Activated naive CD4-positive, alpha-beta T cell treated with anti-CD3 and anti-CD28 coated beads, Interleukin-2, amount 10 ng/mL, durations not matched to agents 7 days and 5 days (primary cell): ENCODE measurements around the gene GMIP.
A peak's percentile ranks its signal among the peaks of the same experiment; 100 is the strongest.
"Not testable (repeated sequence)": the region's sequence is repeated elsewhere in the genome, so short reads cannot be mapped to it uniquely, and the experiment has no call there.

Experiments
- CTCF ChIA-PET: fragments of 350-600 bp; sonication (Branson Sonifier 250); formaldehyde crosslinking; loops from one replicate; lab custom pipeline; 2021; ENCODE audit warnings: antibody characterized with exemption; lab: Charles Lee
- DNase-seq: peaks from one replicate; pipeline ENCODE4 v3.0.0-alpha.2; 2020
- H3K27ac Mint-ChIP-seq: one replicate; pipeline ENCODE4 v1.8.0; 2021; ENCODE audit warnings: mild to moderate bottlenecking, moderate library complexity, mixed read lengths
- H3K27me3 Mint-ChIP-seq: one replicate; pipeline ENCODE4 v1.8.0; 2021; ENCODE audit warnings: mild to moderate bottlenecking, mixed read lengths
- H3K36me3 Mint-ChIP-seq: one replicate; pipeline ENCODE4 v1.8.0; 2021; ENCODE audit warnings: mixed read lengths
- H3K4me1 Mint-ChIP-seq: one replicate; pipeline ENCODE4 v1.8.0; 2021; ENCODE audit warnings: mixed read lengths
- H3K4me3 Mint-ChIP-seq: one replicate; pipeline ENCODE4 v1.8.0; 2021; ENCODE audit warnings: mild to moderate bottlenecking, moderate library complexity, mixed read lengths
- H3K9me3 Mint-ChIP-seq: one replicate; pipeline ENCODE4 v1.8.0; 2021; ENCODE audit warnings: mixed read lengths

Gene GMIP

GRCh38 chr19:19598728-19599451, 44.6 kb downstream of the GMIP start:
- Mint-ChIP-seq H3K4me1 (peaks cover 87% of the 10 kb centered on the region), H3K27ac (peak overlapping the region; percentile 96), H3K36me3 (peaks cover 44% of the 10 kb centered on the region), H3K4me3 (peak overlapping the region; percentile 33)
- CTCF ChIA-PET = interaction anchor here (0.6 kb wide), 1 partner anchor 36 kb away, joined by 3 read pairs; no protein-coding TSS in a partner anchor
- not testable (repeated sequence) for H3K9me3 Mint-ChIP-seq, H3K27me3 Mint-ChIP-seq
- DNase-seq = peak; percentile 77

- DNase-seq = peak; percentile 66
- H3K4me1 Mint-ChIP-seq = peaks cover 85% of the 10 kb centered on the region
- peaks cover 45% of the 10 kb centered on the region for H3K36me3 Mint-ChIP-seq
- H3K9me3 Mint-ChIP-seq = peaks cover 4% of the 10 kb centered on the region
- CTCF ChIA-PET = no interaction called here
- H3K27ac Mint-ChIP-seq = peak overlapping the region; percentile 96
- peak overlapping the region; percentile 33 for H3K4me3 Mint-ChIP-seq
- H3K27me3 Mint-ChIP-seq = no peaks in the 10 kb centered on the region
These were observed 45.6 kb downstream of the GMIP start for GRCh38 chr19:19597809-19598306.

GRCh38 chr19:19595171-19595701, 48.2 kb downstream of the GMIP start:
- CTCF ChIA-PET = no interaction called here
- DNase-seq = no peak
- peaks cover 49% of the 10 kb centered on the region for H3K36me3 Mint-ChIP-seq
- no peaks in the 10 kb centered on the region for H3K27me3 Mint-ChIP-seq
- H3K27ac Mint-ChIP-seq = peak overlapping the region; percentile 60
- H3K4me1 Mint-ChIP-seq = peaks cover 83% of the 10 kb centered on the region
- no peaks in the 10 kb centered on the region for H3K9me3 Mint-ChIP-seq
- no peak overlapping the region for H3K4me3 Mint-ChIP-seq

GRCh38 chr19:19594381-19594780, 49.1 kb downstream of the GMIP start:
- DNase-seq = no peak
- Mint-ChIP-seq H3K27me3 (no peaks in the 10 kb centered on the region), H3K36me3 (peaks cover 50% of the 10 kb centered on the region), H3K4me3 (no peak overlapping the region), H3K4me1 (peaks cover 84% of the 10 kb centered on the region), H3K9me3 (no peaks in the 10 kb centered on the region), H3K27ac (no peak overlapping the region)
- CTCF ChIA-PET = no interaction called here

GRCh38 chr19:19592690-19593089, 50.8 kb downstream of the GMIP start:
- H3K36me3 Mint-ChIP-seq = peaks cover 56% of the 10 kb centered on the region
- H3K27ac Mint-ChIP-seq = peak overlapping the region; percentile 74
- CTCF ChIA-PET = no interaction called here
- no peak for DNase-seq
- no peak overlapping the region for H3K4me3 Mint-ChIP-seq
- no peaks in the 10 kb centered on the region for H3K27me3 Mint-ChIP-seq
- no peaks in the 10 kb centered on the region for H3K9me3 Mint-ChIP-seq
- peaks cover 84% of the 10 kb centered on the region for H3K4me1 Mint-ChIP-seq

- DNase-seq = peak; percentile 68
- Mint-ChIP-seq H3K9me3 (no peaks in the 10 kb centered on the region), H3K27me3 (no peaks in the 10 kb centered on the region), H3K36me3 (peaks cover 49% of the 10 kb centered on the region), H3K27ac (peak overlapping the region; percentile 93), H3K4me3 (no peak overlapping the region), H3K4me1 (peaks cover 77% of the 10 kb centered on the region)
- CTCF ChIA-PET = interaction anchor here (0.6 to 2.5 kb wide), 4 partner anchors 37 to 109 kb away, joined by 3 to 13 read pairs (median 4); no protein-coding TSS in a partner anchor
These were observed 52.2 kb downstream of the GMIP start for GRCh38 chr19:19591133-19591825.

- Mint-ChIP-seq H3K36me3 (peaks cover 45% of the 10 kb centered on the region), H3K4me1 (peaks cover 68% of the 10 kb centered on the region), H3K27ac (peak overlapping the region; percentile 93)
These were observed 54.9 kb downstream of the GMIP start for GRCh38 chr19:19588546-19588945.

GRCh38 chr19:19587771-19588170, 55.7 kb downstream of the GMIP start:
- H3K4me3 Mint-ChIP-seq = no peak overlapping the region
- no peaks in the 10 kb centered on the region for H3K9me3 Mint-ChIP-seq
- no peaks in the 10 kb centered on the region for H3K27me3 Mint-ChIP-seq
- CTCF ChIA-PET = interaction anchor here (1.2 kb wide), 1 partner anchor 34 kb away, joined by 3 read pairs; no protein-coding TSS in a partner anchor
- peaks cover 39% of the 10 kb centered on the region for H3K36me3 Mint-ChIP-seq
- no peak for DNase-seq
- H3K27ac Mint-ChIP-seq = no peak overlapping the region
- peaks cover 66% of the 10 kb centered on the region for H3K4me1 Mint-ChIP-seq

More at GRCh38 chr19:19588546-19588945, 54.9 kb downstream of the GMIP start:
- no peak for DNase-seq
- Mint-ChIP-seq H3K27me3 (no peaks in the 10 kb centered on the region), H3K9me3 (no peaks in the 10 kb centered on the region), H3K4me3 (peak overlapping the region; percentile 24)
- CTCF ChIA-PET = interaction anchor here (1.0 kb wide), 1 partner anchor 14 kb away, joined by 7 read pairs; no protein-coding TSS in a partner anchor

- Mint-ChIP-seq H3K4me3 (no peak overlapping the region), H3K9me3 (no peaks in the 10 kb centered on the region), H3K4me1 (peaks cover 67% of the 10 kb centered on the region), H3K27ac (no peak overlapping the region), H3K27me3 (no peaks in the 10 kb centered on the region), H3K36me3 (peaks cover 38% of the 10 kb centered on the region)
- DNase-seq = no peak
- CTCF ChIA-PET = no interaction called here
These were observed 59.1 kb downstream of the GMIP start for GRCh38 chr19:19584356-19584755.

GRCh38 chr19:19582471-19582870, 61.0 kb downstream of the GMIP start:
- no peak for DNase-seq
- H3K9me3 Mint-ChIP-seq = no peaks in the 10 kb centered on the region
- H3K4me1 Mint-ChIP-seq = peaks cover 49% of the 10 kb centered on the region
- peak overlapping the region; percentile 37 for H3K27ac Mint-ChIP-seq
- H3K4me3 Mint-ChIP-seq = no peak overlapping the region
- CTCF ChIA-PET = interaction anchor here (1.2 to 2.1 kb wide), 2 partner anchors 28 to 30 kb away, joined by 4 to 7 read pairs; no protein-coding TSS in a partner anchor
- peaks cover 26% of the 10 kb centered on the region for H3K36me3 Mint-ChIP-seq
- H3K27me3 Mint-ChIP-seq = no peaks in the 10 kb centered on the region

GRCh38 chr19:19581391-19581790, 62.1 kb downstream of the GMIP start:
- Mint-ChIP-seq H3K36me3 (peaks cover 26% of the 10 kb centered on the region), H3K27ac (no peak overlapping the region), H3K4me1 (peaks cover 47% of the 10 kb centered on the region), H3K27me3 (no peaks in the 10 kb centered on the region), H3K4me3 (no peak overlapping the region), H3K9me3 (no peaks in the 10 kb centered on the region)
- no peak for DNase-seq
- CTCF ChIA-PET = interaction anchor here (2.1 kb wide), 1 partner anchor 29 kb away, joined by 7 read pairs; no protein-coding TSS in a partner anchor

GRCh38 chr19:19580418-19580817, 63.0 kb downstream of the GMIP start:
- H3K4me1 Mint-ChIP-seq = peaks cover 41% of the 10 kb centered on the region
- no peaks in the 10 kb centered on the region for H3K27me3 Mint-ChIP-seq
- no peak overlapping the region for H3K4me3 Mint-ChIP-seq
- H3K27ac Mint-ChIP-seq = peak overlapping the region; percentile 33
- H3K36me3 Mint-ChIP-seq = peaks cover 22% of the 10 kb centered on the region
- CTCF ChIA-PET = interaction anchor here (3.3 kb wide), 1 partner anchor 25 kb away, joined by 19 read pairs; no protein-coding TSS in a partner anchor
- H3K9me3 Mint-ChIP-seq = no peaks in the 10 kb centered on the region
- no peak for DNase-seq

- no peak overlapping the region for H3K4me3 Mint-ChIP-seq
- no peaks in the 10 kb centered on the region for H3K9me3 Mint-ChIP-seq
- DNase-seq = no peak
- peaks cover 20% of the 10 kb centered on the region for H3K36me3 Mint-ChIP-seq
- no peaks in the 10 kb centered on the region for H3K27me3 Mint-ChIP-seq
- H3K27ac Mint-ChIP-seq = no peak overlapping the region
- peaks cover 40% of the 10 kb centered on the region for H3K4me1 Mint-ChIP-seq
- CTCF ChIA-PET = interaction anchor here (3.3 kb wide), 1 partner anchor 25 kb away, joined by 19 read pairs; no protein-coding TSS in a partner anchor
These were observed 63.7 kb downstream of the GMIP start for GRCh38 chr19:19579533-19580361.
